ENCODE data around the gene BLID.

Gene BLID

GRCh38 chr11:122104341-122104740 is 11.7 kb downstream of the BLID start:
- no peak for DNase-seq

- DNase-seq: no peak
These were observed 12.3 kb downstream of the BLID start for GRCh38 chr11:122103726-122104125.

- no peak for DNase-seq
These were observed 12.7 kb downstream of the BLID start for GRCh38 chr11:122103321-122103720.

- DNase-seq: peak; percentile 65
These were observed 13.6 kb downstream of the BLID start for GRCh38 chr11:122102426-122102825.

GRCh38 chr11:122101625-122102291 is 14.3 kb downstream of the BLID start:
- peak; percentile 91 for DNase-seq

GRCh38 chr11:122100756-122101080 is 15.3 kb downstream of the BLID start:
- DNase-seq: peak; percentile 83

GRCh38 chr11:122100037-122100755 is 15.8 kb downstream of the BLID start:
- peak; percentile 87 for DNase-seq

- DNase-seq: peak; percentile 71
These were observed 16.5 kb downstream of the BLID start for GRCh38 chr11:122099374-122100036.

GRCh38 chr11:122098261-122098980 is 17.6 kb downstream of the BLID start:
- no peak for DNase-seq

- DNase-seq: peak; percentile 75
These were observed 18.5 kb downstream of the BLID start for GRCh38 chr11:122097419-122098001.

GRCh38 chr11:122096272-122097112 is 19.5 kb downstream of the BLID start:
- no peak for DNase-seq

GRCh38 chr11:122095681-122096262 is 20.2 kb downstream of the BLID start:
- DNase-seq: peak; percentile 61

GRCh38 chr11:122094836-122095235 is 21.2 kb downstream of the BLID start:
- DNase-seq: no peak

GRCh38 chr11:122093731-122094275 is 22.2 kb downstream of the BLID start:
- DNase-seq: peak; percentile 65

GRCh38 chr11:122091835-122092234 is 24.2 kb downstream of the BLID start:
- no peak for DNase-seq

GRCh38 chr11:122089111-122089510 is 26.9 kb downstream of the BLID start:
- no peak for DNase-seq

- no peak for DNase-seq
These were observed 30.3 kb downstream of the BLID start for GRCh38 chr11:122085712-122086111.

GRCh38 chr11:122085264-122085663 is 30.8 kb downstream of the BLID start:
- peak; percentile 98 for DNase-seq

- peak; percentile 76 for DNase-seq
These were observed 33.8 kb downstream of the BLID start for GRCh38 chr11:122082205-122082604.

- no peak for DNase-seq
These were observed 34.9 kb downstream of the BLID start for GRCh38 chr11:122081073-122081472.

GRCh38 chr11:122077459-122077858 is 38.6 kb downstream of the BLID start:
- DNase-seq: no peak
